ENCODE data around the gene THOC5. TPM values are rescaled to one million over a fixed set of nuclear protein-coding genes. Genes with fewer than 3 reads are reported as not detected.

The THOC5 gene
- total RNA-seq, 1 experiment from 2014 or later, result 42.3 TPM

- ChIA-PET CTCF (no interaction called here), POLR2A (ENCODE audit: unreplicated experiment) (no interaction called here)
- H3K27ac ChIP-seq, result no peak overlapping the region
- no peak for TF ChIP-seq CTCF (conservative IDR thresholded peaks at IDR 0.05)
- TF ChIP-seq EZH2 (IDR thresholded peaks at IDR 0.05; ENCODE audit: low read depth), result no peak
- H3K27me3 ChIP-seq (ENCODE audit: insufficient read depth, low read depth), result no peaks in the 10 kb centered on the region
- H3K4me2 ChIP-seq, result no peak overlapping the region
- no TSS peak for BruUV-seq (replicated peaks)
- H3F3A ChIP-seq (ENCODE audit: insufficient read depth, low read depth), result peaks cover 18% of the 10 kb centered on the region; the same call in 1 of the 2 replicates
- no peaks in the 10 kb centered on the region for H3K9me2 ChIP-seq (ENCODE audit: insufficient read depth)
- intact Hi-C loops (cut with micrococcal nuclease; ENCODE audit: unreplicated experiment), result no loop called here
- no peaks in the 10 kb centered on the region; the same call in 1 of the 2 replicates for H3K4me1 ChIP-seq (replicated peaks; ENCODE audit: insufficient read depth)
- H3K79me2 ChIP-seq (ENCODE audit: low read depth), result no peaks in the 10 kb centered on the region
- no peak overlapping the region for H2AFZ ChIP-seq
- H3K4me3 ChIP-seq, result no peak overlapping the region
- DNase-seq, result peak in 1 of 2 experiments; percentile 70
- H3K36me3 ChIP-seq (ENCODE audit: low read depth), result peaks cover 21% of the 10 kb centered on the region; the same call in 1 of the 2 replicates
- H4K20me1 ChIP-seq (ENCODE audit: insufficient read depth), result peaks cover 13% of the 10 kb centered on the region; the same call in 1 of the 2 replicates
- H3K9me3 ChIP-seq (ENCODE audit: insufficient read depth, low read depth), result no peaks in the 10 kb centered on the region
Observed at GRCh38 chr22:29531419-29531818, 22.1 kb downstream of the THOC5 start.

GRCh38 chr22:29530716-29531115 lies 22.8 kb downstream of the THOC5 start:
- TF ChIP-seq CTCF (conservative IDR thresholded peaks at IDR 0.05) (no peak), EZH2 (IDR thresholded peaks at IDR 0.05; ENCODE audit: low read depth) (no peak)
- intact Hi-C loops (cut with micrococcal nuclease; ENCODE audit: unreplicated experiment), result no loop called here
- H3K4me3 ChIP-seq, result no peak overlapping the region
- H3K9me3 ChIP-seq (ENCODE audit: insufficient read depth, low read depth), result no peaks in the 10 kb centered on the region
- no peaks in the 10 kb centered on the region for H3K9me2 ChIP-seq (ENCODE audit: insufficient read depth)
- H4K20me1 ChIP-seq (ENCODE audit: insufficient read depth), result peaks cover 13% of the 10 kb centered on the region; the same call in 1 of the 2 replicates
- H3K27ac ChIP-seq, result no peak overlapping the region
- POLR2A ChIA-PET (ENCODE audit: unreplicated experiment), result no interaction called here
- CTCF ChIA-PET, result no interaction called here
- H3K79me2 ChIP-seq (ENCODE audit: low read depth), result no peaks in the 10 kb centered on the region
- BruUV-seq (replicated peaks), result no TSS peak
- no peak for DNase-seq
- H3K27me3 ChIP-seq (ENCODE audit: insufficient read depth, low read depth), result no peaks in the 10 kb centered on the region
- H3K4me2 ChIP-seq, result no peak overlapping the region
- H3K36me3 ChIP-seq (ENCODE audit: low read depth), result peaks cover 22% of the 10 kb centered on the region; the same call in 1 of the 2 replicates
- no peak overlapping the region for H2AFZ ChIP-seq
- peaks cover 18% of the 10 kb centered on the region; the same call in 1 of the 2 replicates for H3F3A ChIP-seq (ENCODE audit: insufficient read depth, low read depth)
- no peaks in the 10 kb centered on the region; the same call in 1 of the 2 replicates for H3K4me1 ChIP-seq (replicated peaks; ENCODE audit: insufficient read depth)

- no TSS peak for BruUV-seq (replicated peaks)
- no peak overlapping the region for H3K4me3 ChIP-seq
- DNase-seq, result no peak
- no peaks in the 10 kb centered on the region for H3K79me2 ChIP-seq (ENCODE audit: low read depth)
- ChIA-PET CTCF (no interaction called here), POLR2A (ENCODE audit: unreplicated experiment) (interaction anchor here (0.6 kb wide), 1 partner anchor 420 kb away, joined by 3 read pairs; no protein-coding TSS in a partner anchor)
- H3K36me3 ChIP-seq (ENCODE audit: low read depth), result peaks cover 22% of the 10 kb centered on the region; the same call in 1 of the 2 replicates
- no peak overlapping the region for H3K27ac ChIP-seq
- intact Hi-C loops (cut with micrococcal nuclease; ENCODE audit: unreplicated experiment), result no loop called here
- H3K27me3 ChIP-seq (ENCODE audit: insufficient read depth, low read depth), result no peaks in the 10 kb centered on the region
- H3F3A ChIP-seq (ENCODE audit: insufficient read depth, low read depth), result peaks cover 13% of the 10 kb centered on the region
- TF ChIP-seq EZH2 (IDR thresholded peaks at IDR 0.05; ENCODE audit: low read depth), result no peak
- no peak overlapping the region for H3K4me2 ChIP-seq
- H3K4me1 ChIP-seq (replicated peaks; ENCODE audit: insufficient read depth), result no peaks in the 10 kb centered on the region; the same call in 1 of the 2 replicates
- no peaks in the 10 kb centered on the region for H3K9me2 ChIP-seq (ENCODE audit: insufficient read depth)
- H4K20me1 ChIP-seq (ENCODE audit: insufficient read depth), result peaks cover 10% of the 10 kb centered on the region; the same call in 1 of the 2 replicates
- H2AFZ ChIP-seq, result no peak overlapping the region
- H3K9me3 ChIP-seq (ENCODE audit: insufficient read depth, low read depth), result no peaks in the 10 kb centered on the region
Observed at GRCh38 chr22:29528144-29528543, 25.4 kb downstream of the THOC5 start.
